AG09319 (cell line): ENCODE results near the gene PAK4.

Experiments
- DNase-seq: peaks from one replicate; pipeline ENCODE4 v3.0.0-alpha.2; 2010; ENCODE audit warnings: low read depth; ENCODE audit errors: extremely low read depth
- CTCF ChIP-seq: IDR thresholded peaks from 2 replicates; pipeline ENCODE4 v1.5.1; 2011; ENCODE audit warnings: low read depth, mild to moderate bottlenecking, inconsistent platforms, low read length, moderate library complexity

PAK4 gene

DNA sequence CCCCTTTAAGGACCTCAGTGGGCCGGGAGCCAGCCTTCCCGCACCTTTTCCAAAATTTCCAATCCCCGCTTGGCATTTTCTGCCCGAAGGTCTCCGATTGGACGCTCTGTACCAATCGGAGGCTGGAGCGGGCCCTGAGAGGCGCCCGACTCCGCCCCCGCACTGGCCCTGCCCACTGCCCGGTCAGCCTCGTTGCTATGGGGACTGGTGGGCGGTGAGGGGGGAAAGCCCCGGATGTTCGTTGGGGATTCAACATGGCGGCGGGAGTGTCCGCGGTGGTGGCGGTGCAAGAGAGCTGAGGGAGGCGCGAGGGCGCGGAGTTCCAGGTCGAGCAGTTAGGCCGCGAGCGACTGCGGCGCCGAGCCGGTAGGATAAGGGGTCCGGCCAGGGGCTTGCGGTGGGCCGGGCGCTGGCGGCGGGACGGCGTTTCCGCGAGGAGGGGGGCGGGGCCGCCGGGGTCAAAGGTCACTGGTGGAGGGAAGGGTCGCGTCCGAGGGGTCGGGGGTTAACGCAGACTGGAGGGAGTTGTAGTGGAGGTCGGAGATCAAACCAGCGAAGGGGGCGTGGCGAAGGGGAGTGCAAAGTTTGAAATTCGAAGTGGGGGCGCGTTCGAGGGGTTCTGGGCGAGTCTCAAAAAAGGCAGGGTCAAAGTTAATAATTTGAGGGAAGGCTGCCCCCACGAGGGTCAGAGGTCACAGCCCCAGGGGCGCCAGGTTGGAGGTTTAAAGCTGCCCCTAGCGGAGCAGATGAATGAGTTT lies at the start of gene PAK4:
Gene PAK4, plus strand, starts transcription at position 233 of the 758 bp plus-strand sequence. CDS start 43,768 bp downstream, outside the sequence.
- DNase-seq = peak; percentile 89
- no peak for TF ChIP-seq CTCF

GRCh38 chr19:39077323-39077722 lies 48.3 kb upstream of the PAK4 start:
- TF ChIP-seq CTCF = no peak
- no peak for DNase-seq

- TF ChIP-seq CTCF = no peak
- peak; percentile 82 for DNase-seq
Observed at GRCh38 chr19:39078436-39079200, 47.0 kb upstream of the PAK4 start.

DNA sequence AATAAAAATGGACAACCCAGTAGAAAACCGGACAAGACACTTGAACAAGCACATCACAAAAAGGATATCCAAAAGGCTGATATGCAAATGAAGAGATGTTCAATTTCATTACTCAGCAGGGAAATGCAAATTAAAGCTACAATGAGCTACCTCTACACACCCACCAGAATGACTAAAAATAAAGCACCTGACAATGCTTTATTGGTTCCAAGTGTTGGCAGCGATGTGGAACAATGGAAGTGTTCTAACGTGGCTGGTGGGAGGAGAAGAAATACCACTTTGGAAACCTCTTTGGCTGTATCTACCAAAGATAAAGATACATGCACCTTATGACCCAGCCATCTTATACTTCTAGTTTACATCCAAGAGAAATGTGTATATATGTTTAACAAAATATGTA lies 45.2 kb upstream of the PAK4 start:
- DNase-seq = no peak
- no peak for TF ChIP-seq CTCF

- DNase-seq = no peak
- TF ChIP-seq CTCF = no peak
Observed at GRCh38 chr19:39082167-39082566, 43.4 kb upstream of the PAK4 start.

- DNase-seq = no peak
- no peak for TF ChIP-seq CTCF
Observed at GRCh38 chr19:39082745-39083598, 42.6 kb upstream of the PAK4 start.
